ENCODE results near the gene AP3B1.
"Not testable (repeated sequence)": the region's sequence is repeated elsewhere in the genome, so short reads cannot be mapped to it uniquely, and the experiment has no call there.

AP3B1 gene

DNA sequence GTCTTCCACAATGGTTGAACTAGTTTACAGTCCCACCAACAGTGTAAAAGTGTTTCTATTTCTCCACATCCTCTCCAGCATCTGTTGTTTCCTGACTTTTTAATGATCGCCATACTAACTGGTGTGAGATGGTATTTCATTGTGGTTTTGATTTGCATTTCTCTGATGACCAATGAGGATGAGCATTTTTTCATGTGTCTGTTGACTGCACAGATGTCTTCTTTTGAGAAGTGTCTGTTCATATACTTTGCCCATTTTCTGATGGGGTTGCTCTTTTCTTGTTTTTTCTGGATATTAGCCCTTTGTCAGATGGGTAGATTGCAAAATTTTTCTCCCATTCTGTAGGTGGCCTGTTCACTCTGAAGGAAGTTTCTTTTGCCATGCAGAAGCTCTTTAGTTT is 124.2 kb downstream of the AP3B1 start:
- in situ Hi-C loops (cut with MboI; ENCODE audit: low sequenced_read_pairs): not testable (repeated sequence)

DNA sequence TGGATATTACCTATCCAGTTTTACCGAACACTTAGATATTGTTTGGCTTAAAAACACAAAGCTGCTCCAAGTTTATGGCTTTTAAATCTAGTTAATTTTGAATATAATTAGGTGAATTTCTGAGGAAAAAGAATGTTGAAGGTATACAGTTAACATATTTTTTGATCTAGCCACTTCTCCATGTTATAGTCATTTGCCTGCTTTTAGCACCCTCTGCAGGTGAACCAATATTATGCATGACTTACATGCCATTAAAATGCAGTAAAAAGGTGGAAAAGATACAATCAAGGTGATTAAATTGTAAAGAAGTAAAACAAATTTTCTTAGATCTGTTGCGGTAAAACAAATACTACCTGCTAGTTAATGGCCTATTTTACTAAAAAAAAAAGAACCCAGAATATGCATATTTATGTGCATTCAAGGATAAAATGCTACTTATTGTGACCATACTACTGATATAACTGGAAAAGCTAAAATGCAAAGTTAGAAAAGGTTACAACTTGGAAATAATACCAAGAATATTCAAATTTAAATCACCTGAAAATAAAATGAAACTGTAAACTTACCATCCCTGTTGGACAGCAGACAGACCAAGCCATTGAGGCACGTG is 132.1 kb downstream of the AP3B1 start:
- in situ Hi-C loops (cut with MboI; ENCODE audit: low sequenced_read_pairs): no loop called here

DNA sequence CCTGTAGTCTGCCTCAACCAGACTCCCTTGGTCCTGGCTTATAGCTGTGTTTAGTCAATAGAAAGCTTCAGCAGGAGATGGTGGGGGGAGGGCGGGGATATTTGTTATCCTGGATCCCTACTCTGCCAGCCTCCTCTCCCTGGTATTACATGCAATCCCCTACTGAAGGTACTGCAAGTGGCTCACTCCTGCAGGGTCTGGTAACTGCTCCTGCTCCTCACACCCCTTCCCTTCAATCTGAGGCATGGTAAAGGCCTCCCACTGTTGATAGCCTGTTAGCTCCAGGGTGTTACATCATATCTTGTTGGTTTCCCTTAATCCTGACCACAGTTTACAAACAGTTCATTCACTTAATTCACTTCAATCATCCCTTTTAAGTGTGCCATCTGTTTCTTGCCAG is 137.5 kb downstream of the AP3B1 start:
- in situ Hi-C loops (cut with MboI; ENCODE audit: low sequenced_read_pairs): no loop called here

DNA sequence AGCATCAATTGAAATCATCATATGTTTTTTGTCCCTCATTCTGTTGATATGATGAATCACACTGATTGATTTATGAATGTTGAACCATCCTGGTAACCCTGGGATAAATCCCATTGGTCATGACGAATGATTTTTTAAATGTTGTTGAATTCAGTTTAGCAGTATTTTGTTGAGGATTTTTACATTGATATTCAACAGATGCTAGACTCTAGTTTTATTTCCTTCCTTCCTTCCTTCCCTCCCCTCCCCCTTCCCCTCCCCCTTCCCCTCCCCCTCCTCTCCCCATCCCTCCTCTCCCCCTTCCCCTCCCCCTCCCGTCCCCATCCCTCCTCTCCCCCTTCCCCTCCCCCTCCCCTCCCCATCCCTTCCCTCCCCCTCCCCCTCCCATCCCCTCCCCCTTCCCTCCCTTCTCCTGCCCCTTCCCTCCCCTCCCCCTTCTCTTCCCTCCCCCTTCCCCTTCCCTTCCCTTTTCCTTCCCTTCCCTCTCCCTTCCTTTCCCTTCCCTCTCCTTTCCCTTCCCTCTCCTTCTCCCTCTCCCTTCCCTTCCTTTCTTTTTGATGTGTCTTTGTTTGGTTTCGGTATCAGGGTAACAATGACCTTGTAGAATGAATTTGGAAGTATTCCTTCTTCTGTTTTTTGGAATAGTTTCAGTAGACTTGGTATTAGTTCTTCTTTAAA is 142.8 kb downstream of the AP3B1 start:
- in situ Hi-C loops (cut with MboI; ENCODE audit: low sequenced_read_pairs): no loop called here

DNA sequence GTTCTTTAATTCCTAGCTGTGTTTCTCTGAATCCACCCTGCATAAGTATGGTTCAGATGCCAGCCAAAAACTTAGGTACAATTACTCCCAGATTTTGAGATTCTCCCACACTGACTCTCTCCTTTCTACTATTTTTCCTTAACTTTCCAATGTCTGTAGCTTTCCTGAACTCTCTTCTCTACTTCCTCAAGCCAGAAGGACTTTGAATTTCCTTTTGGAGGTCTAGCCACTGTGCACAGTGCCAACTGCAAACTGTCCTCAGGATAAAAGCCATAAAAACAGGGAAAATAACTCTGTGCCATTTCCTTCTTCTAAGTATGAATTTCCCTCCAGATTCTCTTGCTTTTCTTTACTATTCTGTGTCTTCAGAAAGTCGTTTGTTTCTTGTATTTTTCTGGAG is 157.2 kb downstream of the AP3B1 start:
- in situ Hi-C loops (cut with MboI; ENCODE audit: low sequenced_read_pairs): no loop called here

DNA sequence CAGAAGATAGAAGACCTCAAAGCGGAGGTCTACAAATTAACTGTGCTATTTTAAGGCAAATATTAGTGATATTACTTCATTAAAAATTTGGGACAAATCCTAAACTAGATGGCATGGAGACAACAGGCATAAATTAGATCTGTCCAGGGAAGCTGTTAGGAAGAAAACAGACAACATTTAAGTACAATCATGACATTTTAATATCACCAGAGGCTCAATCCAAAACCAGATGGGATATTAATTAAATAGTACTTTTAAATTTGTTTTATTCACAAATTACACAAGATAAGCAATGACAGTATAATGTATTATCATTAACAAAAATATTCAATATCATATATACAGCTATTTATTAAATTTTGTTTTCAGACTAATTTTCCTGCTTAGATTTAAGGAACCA is 161.1 kb downstream of the AP3B1 start:
- in situ Hi-C loops (cut with MboI; ENCODE audit: low sequenced_read_pairs): no loop called here

DNA sequence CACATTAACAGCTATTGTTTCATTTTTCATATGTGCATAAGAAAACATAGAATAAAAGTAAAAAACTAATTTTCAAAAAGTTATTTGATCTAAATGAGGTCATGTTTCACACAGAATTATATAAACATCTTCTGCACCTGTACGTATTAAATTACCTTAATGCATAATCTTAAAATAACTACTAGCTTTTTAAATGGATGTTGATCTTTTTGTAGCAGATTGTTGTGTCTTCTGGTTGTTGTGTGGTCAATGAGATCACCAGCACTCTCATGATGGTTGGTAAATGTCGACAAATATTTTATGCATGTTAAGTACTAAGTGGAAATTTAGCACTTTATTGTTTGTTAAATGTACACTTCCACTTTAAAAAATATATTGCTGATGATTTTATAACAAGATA is 162.0 kb downstream of the AP3B1 start:
- in situ Hi-C loops (cut with MboI; ENCODE audit: low sequenced_read_pairs): no loop called here

DNA sequence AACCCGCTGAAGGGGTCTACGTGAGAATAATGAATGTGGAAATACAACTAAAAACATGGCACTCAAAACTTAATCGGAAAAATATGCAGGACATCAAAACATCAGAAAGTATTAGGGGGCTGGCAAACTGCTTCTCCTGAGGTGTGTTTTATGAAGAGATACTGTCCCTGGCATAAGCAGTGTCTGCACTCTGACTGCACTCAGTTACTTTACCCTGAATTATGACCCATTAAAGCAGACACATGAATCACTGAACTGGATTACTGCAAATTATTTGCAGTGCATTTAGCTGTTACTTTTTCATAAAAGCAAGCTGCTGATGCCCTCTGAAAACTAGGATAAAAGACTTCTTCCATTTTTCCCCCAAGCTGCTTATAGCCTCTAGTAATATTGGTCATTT is 164.9 kb downstream of the AP3B1 start:
- in situ Hi-C loops (cut with MboI; ENCODE audit: low sequenced_read_pairs): no loop called here

DNA sequence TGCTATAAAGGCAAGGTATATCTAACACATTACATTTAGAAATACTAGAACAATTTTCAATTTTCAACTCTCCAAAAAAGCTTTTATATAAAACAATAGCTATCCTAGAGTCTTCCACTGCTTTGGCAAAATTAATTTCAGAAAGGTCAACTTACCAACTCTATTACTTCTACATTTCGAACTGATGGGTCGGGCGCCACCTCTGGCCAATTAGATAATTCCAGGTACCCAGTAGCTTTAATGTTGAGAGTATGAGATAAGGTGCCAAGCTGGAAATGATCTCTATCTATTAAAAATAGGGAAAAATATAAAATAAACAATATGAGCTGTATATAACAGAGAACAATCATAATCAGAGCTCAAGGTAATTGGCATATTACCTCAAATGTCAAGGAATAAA is 166.6 kb downstream of the AP3B1 start:
- in situ Hi-C loops (cut with MboI; ENCODE audit: low sequenced_read_pairs): no loop called here

DNA sequence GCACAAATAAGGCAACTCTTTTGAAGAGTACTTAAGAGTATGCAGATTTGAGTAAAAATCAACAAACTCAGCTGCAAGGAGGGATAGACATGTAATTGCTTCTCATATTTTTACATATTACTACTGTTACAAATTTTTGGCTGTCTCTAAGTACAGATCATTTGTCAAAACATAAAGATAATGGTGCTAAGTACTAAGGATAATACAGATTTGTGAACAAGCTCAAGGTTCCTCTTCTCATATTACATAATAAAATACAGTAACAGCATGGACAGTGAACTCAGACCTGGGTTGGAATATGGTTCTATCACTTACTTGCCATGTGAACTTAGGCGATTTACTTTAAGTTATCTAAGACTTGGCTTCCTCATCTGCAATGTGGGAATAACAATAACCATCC is 168.0 kb downstream of the AP3B1 start:
- in situ Hi-C loops (cut with MboI; ENCODE audit: low sequenced_read_pairs): no loop called here

DNA sequence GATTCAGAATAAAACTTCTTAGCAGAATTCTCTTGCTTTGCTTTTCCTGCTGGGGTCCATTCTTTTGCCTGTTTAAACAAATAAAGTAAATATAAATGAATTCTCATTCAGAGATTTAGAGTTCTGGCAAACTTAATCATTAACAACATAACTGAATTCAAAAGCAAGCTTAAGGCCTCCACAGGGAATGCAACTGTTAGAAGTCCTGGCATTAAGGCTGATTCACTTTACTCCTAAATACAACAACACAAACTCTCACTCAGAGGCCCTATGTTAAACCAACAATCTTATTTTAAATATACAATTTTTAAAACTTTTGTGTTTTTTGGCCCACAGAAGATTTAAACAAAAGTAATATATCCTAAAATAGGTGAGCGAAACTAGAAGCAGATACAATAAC is 178.3 kb downstream of the AP3B1 start:
- in situ Hi-C loops (cut with MboI; ENCODE audit: low sequenced_read_pairs): no loop called here

DNA sequence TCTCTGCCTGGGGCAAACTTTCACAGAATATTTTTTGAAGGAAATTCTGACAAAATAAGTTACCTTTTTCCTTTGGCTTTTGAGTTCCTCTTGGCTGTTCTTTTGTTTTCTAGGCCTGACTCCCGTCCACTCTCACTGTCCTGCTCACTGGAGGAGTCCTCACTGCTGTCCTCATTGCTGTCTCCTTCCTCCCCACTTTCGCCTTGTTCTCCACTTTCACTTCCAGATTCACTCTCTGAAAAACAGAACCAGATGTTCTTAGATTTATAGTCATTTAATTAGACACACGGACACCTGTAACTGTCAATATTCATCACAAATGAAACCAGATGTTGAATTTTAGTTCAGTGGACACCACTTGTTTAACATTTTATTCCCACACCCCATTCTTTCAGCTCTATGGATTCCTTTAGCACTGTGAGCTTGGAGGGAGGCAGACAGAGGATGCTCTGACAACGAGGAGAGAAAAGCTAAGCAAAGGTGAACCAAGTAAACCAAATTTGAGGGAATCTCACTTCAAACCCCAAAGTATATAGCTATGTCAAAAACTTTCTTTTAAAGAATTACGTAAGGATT is 180.7 kb downstream of the AP3B1 start:
- in situ Hi-C loops (cut with MboI; ENCODE audit: low sequenced_read_pairs): no loop called here

DNA sequence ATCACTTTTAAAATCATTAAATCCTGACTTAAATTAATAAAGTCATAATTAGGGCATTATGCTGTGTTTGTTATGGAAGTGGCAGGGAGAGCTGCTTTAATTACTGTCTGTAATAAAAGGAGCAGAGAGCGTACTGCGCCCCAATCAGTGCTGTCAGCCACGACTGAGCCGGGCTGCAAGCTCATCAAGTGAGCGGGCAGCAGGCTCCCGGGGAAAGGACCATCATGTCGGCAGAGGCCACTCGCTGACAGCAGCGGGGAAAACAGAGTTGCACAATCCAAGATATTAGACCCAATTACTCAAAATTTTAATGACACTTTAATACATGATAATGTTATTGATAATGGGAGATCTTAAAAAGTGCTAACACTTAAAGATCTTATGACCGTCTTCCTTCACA is 181.6 kb downstream of the AP3B1 start:
- in situ Hi-C loops (cut with MboI; ENCODE audit: low sequenced_read_pairs): no loop called here

DNA sequence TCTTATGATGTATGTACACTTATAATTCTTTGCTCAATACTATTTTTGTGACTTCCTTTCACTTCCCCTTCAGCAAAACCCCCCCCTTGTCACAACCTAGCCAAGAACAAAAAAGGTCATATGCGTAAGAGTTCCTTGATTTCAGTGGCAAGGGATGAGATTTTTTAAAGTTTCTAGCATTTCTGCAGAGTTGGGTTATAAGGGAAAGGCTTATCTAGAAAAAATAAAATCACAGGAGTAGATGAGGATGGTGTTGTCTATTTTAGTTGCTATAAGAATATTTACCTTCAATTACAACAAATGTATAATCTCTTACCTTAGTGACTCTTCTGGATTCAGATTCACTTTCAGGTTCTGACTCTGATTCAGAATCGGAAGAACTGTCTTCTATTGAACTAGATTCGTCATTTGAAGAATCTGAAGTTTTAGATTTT is 184.6 kb downstream of the AP3B1 start:
- in situ Hi-C loops (cut with MboI; ENCODE audit: low sequenced_read_pairs): no loop called here

DNA sequence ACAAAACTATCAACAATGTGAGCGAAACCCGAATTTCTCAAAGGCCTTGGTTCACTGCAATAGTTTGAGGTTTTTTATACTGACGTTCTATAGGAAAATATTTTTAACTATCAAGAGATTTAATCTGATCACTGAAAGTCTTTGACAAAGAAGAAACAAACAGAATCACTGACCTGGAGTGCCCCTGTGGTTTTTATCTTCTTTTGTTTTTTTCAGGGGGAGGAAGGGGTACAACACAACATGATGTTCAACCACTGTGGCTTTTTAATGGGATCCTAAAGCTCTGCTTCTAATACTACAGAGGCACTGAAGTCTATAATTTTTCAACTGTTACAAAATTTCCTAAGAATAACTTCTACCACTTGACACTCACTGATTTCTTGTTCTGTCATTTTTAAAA is 185.9 kb downstream of the AP3B1 start:
- in situ Hi-C loops (cut with MboI; ENCODE audit: low sequenced_read_pairs): no loop called here

DNA sequence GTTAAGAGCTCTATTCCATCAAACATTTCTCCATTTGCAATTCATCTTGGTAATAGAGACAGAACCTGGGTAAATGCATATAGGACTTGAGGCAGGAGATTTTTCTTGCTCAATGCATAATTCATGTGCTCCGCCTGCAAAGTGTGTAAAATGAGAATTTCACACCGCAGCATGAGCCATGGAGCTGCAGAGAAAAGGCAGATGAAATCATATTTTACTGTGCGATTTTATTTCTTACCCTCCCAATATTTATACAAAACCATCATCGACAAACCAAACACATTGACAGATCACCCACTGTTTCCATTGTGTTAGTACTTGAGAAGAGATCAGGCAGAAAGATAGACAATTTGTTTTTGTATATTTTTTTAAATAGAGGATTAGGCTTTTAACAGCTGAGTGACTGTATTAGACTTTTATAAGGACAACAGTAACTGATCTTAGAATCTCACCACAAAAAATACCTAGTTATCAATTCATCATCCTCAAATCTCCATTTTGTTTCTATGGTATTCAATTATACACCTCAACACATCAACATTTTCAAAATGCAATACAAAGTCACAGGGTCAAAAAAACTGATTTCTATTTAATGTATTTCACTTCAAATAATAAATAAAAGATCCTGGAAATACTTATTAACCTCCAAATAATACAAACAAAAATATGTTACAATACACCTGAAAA is 191.1 kb downstream of the AP3B1 start:
- in situ Hi-C loops (cut with MboI; ENCODE audit: low sequenced_read_pairs): no loop called here

DNA sequence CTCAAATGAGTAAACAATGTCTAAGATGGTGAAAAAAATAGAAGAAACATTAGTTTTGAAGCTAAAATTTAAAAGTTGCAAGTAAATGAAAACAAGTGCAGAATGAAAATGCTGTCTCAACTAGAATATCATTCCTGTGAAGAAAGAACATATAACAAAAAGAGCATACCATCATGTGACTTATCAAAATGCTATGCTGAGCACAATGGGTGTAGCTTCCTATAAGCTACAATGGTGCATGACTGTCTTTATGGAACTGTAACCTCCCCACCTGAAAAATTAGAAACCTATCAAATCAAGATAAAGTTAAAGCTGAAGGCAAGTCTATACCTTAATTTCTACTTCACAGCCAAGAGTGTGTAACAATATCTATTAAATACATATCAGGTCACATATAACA is 192.0 kb downstream of the AP3B1 start:
- in situ Hi-C loops (cut with MboI; ENCODE audit: low sequenced_read_pairs): no loop called here

DNA sequence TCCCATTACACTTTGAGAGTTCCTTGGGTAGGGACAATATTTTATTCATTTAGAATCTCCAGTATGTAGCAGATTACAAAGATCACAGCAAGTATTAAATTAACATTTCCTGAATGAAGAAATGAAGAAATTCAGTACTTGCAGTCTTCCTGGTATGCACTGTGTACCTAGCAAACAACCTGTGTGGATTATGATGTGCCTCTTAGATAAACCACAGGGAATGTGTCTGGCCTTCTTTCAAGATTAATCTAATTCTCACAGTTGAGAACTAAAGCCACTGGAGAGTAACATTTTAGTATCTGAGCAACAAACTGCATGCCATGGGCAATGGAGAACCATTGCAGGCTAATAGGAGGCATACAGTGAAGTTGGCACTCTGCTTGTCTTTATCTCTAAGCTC is 199.4 kb downstream of the AP3B1 start:
- in situ Hi-C loops (cut with MboI; ENCODE audit: low sequenced_read_pairs): no loop called here

DNA sequence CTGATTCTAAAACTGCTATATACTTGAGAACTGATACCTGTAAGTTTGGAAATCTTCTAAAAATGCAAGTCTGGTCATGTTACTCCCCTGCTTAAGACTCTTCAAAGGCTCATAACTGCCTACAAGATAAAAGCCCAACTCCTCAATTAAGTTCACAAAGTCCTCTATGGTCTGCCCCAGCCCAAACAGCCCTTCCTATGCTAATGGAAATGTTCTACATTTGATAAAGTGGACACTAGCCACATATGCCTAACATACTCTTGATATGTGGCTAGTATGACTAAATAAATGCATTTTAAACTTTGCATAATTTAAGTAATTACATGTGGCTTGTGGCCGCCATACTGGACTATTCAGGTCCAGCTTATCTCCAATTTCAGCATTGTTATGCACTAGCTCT is 204.5 kb downstream of the AP3B1 start:
- in situ Hi-C loops (cut with MboI; ENCODE audit: low sequenced_read_pairs): no loop called here

DNA sequence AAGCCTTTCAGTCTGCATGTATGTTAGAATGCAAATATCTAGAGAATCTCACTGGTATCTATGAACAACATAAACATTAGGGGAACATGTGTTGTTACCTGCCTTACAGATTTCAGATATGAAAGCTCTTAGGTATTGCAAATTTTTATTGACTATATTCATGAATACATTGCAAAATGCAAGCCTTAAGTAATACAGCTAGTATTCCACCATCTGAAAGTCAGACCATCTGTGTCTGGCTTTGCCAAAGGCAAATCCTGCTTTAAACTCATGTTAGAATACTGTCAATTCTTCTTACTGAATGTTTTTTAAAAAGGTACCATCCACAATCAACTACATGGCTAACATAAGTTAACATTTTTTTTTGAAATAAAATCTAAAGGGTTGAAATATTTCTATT is 215.6 kb downstream of the AP3B1 start:
- in situ Hi-C loops (cut with MboI; ENCODE audit: low sequenced_read_pairs): no loop called here

DNA sequence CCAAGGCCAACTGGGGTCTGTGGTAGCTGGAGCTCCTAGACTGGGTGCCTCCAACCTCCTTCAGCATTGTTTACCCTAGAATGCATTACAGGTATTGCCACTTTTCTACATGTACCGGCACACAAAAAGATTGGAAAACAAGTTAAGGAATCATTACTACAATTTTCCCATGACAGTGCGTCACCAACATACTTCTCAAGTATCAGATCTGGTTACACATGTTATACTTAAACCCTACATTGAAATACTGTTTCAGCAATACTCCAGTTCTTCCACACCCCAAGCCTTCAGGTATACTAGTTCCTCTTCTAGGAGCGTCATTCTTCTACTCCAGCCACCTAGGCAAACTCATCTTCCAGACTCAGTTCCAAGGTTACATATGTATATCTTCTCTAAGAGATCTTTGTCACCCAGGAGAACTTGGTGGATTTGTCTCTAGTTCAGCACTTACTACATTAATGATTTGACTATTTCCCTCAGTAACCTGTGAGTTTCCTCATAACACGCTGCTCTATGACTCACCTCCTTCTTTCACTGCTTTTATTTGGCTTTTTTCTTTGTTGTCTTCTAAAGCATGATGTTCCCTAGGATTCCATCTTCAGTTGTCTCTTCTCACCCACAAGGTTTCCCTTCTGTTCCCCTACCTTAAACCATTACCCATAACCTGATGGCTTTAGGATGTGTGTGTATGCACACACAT is 217.0 kb downstream of the AP3B1 start:
- in situ Hi-C loops (cut with MboI; ENCODE audit: low sequenced_read_pairs): no loop called here

DNA sequence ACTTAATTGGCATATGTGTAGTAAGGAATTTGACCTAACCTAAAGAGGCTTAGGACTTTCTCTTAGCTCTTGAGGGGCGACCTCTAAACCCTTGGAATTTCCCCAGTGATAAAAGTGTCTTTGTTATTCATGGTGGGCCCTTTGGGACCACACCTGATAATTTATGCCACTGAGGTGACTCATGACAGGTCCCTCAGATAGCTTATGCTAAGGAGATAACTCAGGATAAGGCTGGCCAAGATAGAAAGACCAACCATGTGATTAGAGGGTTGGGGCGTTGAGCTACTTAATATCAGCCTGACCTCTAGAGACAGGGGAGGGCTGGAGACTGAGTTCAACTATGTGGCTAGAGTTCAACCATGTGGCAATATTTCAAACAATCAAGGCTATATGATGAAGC is 218.1 kb downstream of the AP3B1 start:
- in situ Hi-C loops (cut with MboI; ENCODE audit: low sequenced_read_pairs): no loop called here

All from HL-60/S4 (cell line).